Upper lobe of left lung (tissue), 6 donors: ENCODE data around the gene CD83. TPM values are rescaled to one million over a fixed set of nuclear protein-coding genes. Genes with fewer than 3 reads are reported as not detected.

Source experiments
- ATAC-seq, 2 donors: fragments of 200-7000 bp; cut with Tn5 transposase; one replicate each; pipeline ENCODE4 v1.9.1; 2022; ENCODE audit warnings: mild to moderate bottlenecking in 2 of 2, moderate library complexity in 2 of 2; ENCODE audit not compliant: low FRiP score in 2 of 2
- DNase-seq, 2 donors: peaks; one replicate each; pipeline ENCODE4 v3.0.0-alpha.2; 2019 to 2020
- H3K27ac ChIP-seq, 4 donors: fragments of 200-600 bp; sonication (generic); one replicate each; pipeline ENCODE4 v1.5.1; 2016 to 2019
- H3K27me3 ChIP-seq, 4 donors: fragments of 200-600 bp; sonication (generic); one replicate each; pipeline ENCODE4 v1.5.1; 2017 to 2019
- H3K36me3 ChIP-seq, 4 donors: fragments of 200-600 bp; sonication (generic); one replicate each; pipeline ENCODE4 v1.5.1; 2016 to 2019
- H3K4me1 ChIP-seq, 4 donors: fragments of 200-600 bp; sonication (generic); one replicate each; pipeline ENCODE4 v1.5.1; 2018 to 2019
- H3K4me3 ChIP-seq, 4 donors: fragments of 200-600 bp; sonication (generic); one replicate each; pipeline ENCODE4 v1.5.1; 2017 to 2019; ENCODE audit warnings: mild to moderate bottlenecking in 2 of 4, moderate library complexity in 1 of 4
- H3K9me3 ChIP-seq, 4 donors: fragments of 200-600 bp; sonication (generic); one replicate each; pipeline ENCODE4 v1.5.1; 2018 to 2019
- EP300 ChIP-seq, 4 donors: sonication (generic); formaldehyde crosslinking; IDR thresholded peaks; one replicate each; pipeline ENCODE4 v1.5.1; 2017; ENCODE audit warnings: antibody characterized with exemption in 4 of 4, control low read depth in 2 of 4
- POLR2A ChIP-seq, 4 donors: fragments of 450-650 bp; IDR thresholded peaks; one replicate each; pipeline ENCODE4 v1.5.1; 2016 to 2017; ENCODE audit warnings: antibody characterized with exemption in 4 of 4, mild to moderate bottlenecking in 2 of 4
- POLR2AphosphoS5 ChIP-seq, 2 donors: sonication (generic); formaldehyde crosslinking; IDR thresholded peaks; one replicate each; pipeline ENCODE4 v1.5.1; 2017; ENCODE audit warnings: antibody characterized with exemption in 2 of 2
- WGBS, 2 donors: methylation state at CpG; one replicate each; pipeline ENCODE4 v1.1.5; 2017 to 2018; 5-methylcytosine and 5-hydroxymethylcytosine counted together
- total RNA-seq, 6 donors: library from RNA; depleted of rRNA in 4 of 6; stranded (reverse); fragments of >200 nt in 4 of 6; gene quantifications; one replicate each; pipeline versions ENCODE4 v1.1.0 to v1.2.1, GENCODE V29; 2016 to 2021
- TF ChIP-seq, protein P1 (sequence below), 6 experiments: fragments of 450-650 bp in 4 of 6; fragments of 200-600 bp in 2 of 6; sonication (generic) in 2 of 6; IDR thresholded peaks; one replicate each; pipeline ENCODE4 v1.5.1; 2016 to 2019; ENCODE audit warnings: antibody characterized with exemption in 6 of 6
- donor health status: DM: no; HTN: no; CAD: no; lungs with moderate emphysema.
- donor health status: DM: no; HTN: yes; CAD: no; lungs with severe emphysema.

Gene CD83
- total RNA-seq, 6 donors from 2014 or later = 13.6 to 40.6 (median 21.5) TPM

GRCh38 chr6:14129575-14129974, 12.0 kb downstream of the CD83 start:
- 26 to 31% methylated on average over 7 of the region's 7 CpGs for WGBS, 2 donors
- peak in 1 of 2 donors; percentile 53 for DNase-seq
- TF ChIP-seq, protein P1, sequence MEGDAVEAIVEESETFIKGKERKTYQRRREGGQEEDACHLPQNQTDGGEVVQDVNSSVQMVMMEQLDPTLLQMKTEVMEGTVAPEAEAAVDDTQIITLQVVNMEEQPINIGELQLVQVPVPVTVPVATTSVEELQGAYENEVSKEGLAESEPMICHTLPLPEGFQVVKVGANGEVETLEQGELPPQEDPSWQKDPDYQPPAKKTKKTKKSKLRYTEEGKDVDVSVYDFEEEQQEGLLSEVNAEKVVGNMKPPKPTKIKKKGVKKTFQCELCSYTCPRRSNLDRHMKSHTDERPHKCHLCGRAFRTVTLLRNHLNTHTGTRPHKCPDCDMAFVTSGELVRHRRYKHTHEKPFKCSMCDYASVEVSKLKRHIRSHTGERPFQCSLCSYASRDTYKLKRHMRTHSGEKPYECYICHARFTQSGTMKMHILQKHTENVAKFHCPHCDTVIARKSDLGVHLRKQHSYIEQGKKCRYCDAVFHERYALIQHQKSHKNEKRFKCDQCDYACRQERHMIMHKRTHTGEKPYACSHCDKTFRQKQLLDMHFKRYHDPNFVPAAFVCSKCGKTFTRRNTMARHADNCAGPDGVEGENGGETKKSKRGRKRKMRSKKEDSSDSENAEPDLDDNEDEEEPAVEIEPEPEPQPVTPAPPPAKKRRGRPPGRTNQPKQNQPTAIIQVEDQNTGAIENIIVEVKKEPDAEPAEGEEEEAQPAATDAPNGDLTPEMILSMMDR (IDR thresholded peaks at IDR 0.05) = peak in 4 of 6 experiments; percentile 30 to 49 (median 37)
- TF ChIP-seq POLR2A (IDR thresholded peaks at IDR 0.05) = no peak
- TF ChIP-seq POLR2AphosphoS5 (IDR thresholded peaks at IDR 0.05) = no peak
- TF ChIP-seq EP300 (IDR thresholded peaks at IDR 0.05) = no peak
- peak in 1 of 2 donors; percentile 73 for ATAC-seq
- Histone ChIP-seq H3K4me1 (peaks cover 3 to 13% (median 10%) of the 10 kb centered on the region in 4 donors), H3K36me3 (peaks cover 0 to 14% (median 8%) of the 10 kb centered on the region in 4 donors), H3K4me3 (no peak overlapping the region), H3K27ac (no peak overlapping the region), H3K27me3 (no peaks in the 10 kb centered on the region), H3K9me3 (no peaks in the 10 kb centered on the region)

- Histone ChIP-seq H3K4me1 (peaks cover 3 to 13% (median 10%) of the 10 kb centered on the region in 4 donors), H3K27ac (no peak overlapping the region), H3K27me3 (no peaks in the 10 kb centered on the region), H3K9me3 (no peaks in the 10 kb centered on the region), H3K36me3 (peaks cover 0 to 19% (median 13%) of the 10 kb centered on the region in 4 donors), H3K4me3 (no peak overlapping the region)
- 85 to 91% methylated on average over 15 of the region's 15 CpGs for WGBS, 2 donors
- ATAC-seq (no peak), DNase-seq (no peak)
- no peak for TF ChIP-seq EP300 (IDR thresholded peaks at IDR 0.05)
- TF ChIP-seq POLR2A (IDR thresholded peaks at IDR 0.05) = no peak
- TF ChIP-seq POLR2AphosphoS5 (IDR thresholded peaks at IDR 0.05) = no peak
- TF ChIP-seq, protein P1 (IDR thresholded peaks at IDR 0.05) = no peak
These were observed 13.0 kb downstream of the CD83 start for GRCh38 chr6:14130435-14131075.

DNA sequence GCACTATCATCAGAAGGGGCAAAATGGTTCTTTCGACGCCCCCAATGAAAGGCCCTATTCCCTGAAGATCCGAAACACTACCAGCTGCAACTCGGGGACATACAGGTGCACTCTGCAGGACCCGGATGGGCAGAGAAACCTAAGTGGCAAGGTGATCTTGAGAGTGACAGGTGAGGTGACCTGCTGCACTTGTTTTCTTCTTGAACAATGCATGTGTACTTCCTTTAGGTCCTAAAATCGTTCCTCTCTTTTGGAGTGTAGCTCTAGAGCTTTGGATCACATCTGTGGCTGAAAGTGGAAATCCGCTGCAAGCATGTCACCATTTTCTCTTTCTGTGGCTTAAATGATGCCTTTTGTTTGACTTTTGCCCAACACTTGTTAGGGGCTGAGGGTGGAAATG, 14.0 kb downstream of the CD83 start:
- Histone ChIP-seq H3K36me3 (peaks cover 0 to 19% (median 13%) of the 10 kb centered on the region in 4 donors), H3K27ac (no peak overlapping the region), H3K27me3 (no peaks in the 10 kb centered on the region), H3K9me3 (no peaks in the 10 kb centered on the region), H3K4me3 (no peak overlapping the region), H3K4me1 (peaks cover 3 to 13% (median 10%) of the 10 kb centered on the region in 4 donors)
- TF ChIP-seq POLR2A (IDR thresholded peaks at IDR 0.05) (no peak), EP300 (IDR thresholded peaks at IDR 0.05) (no peak), POLR2AphosphoS5 (IDR thresholded peaks at IDR 0.05) (no peak)
- TF ChIP-seq, protein P1 (IDR thresholded peaks at IDR 0.05) = no peak
- no peak for ATAC-seq
- no peak for DNase-seq
- 89 to 94% methylated on average over 5 to 7 of the region's 7 CpGs for WGBS, 2 donors

DNA sequence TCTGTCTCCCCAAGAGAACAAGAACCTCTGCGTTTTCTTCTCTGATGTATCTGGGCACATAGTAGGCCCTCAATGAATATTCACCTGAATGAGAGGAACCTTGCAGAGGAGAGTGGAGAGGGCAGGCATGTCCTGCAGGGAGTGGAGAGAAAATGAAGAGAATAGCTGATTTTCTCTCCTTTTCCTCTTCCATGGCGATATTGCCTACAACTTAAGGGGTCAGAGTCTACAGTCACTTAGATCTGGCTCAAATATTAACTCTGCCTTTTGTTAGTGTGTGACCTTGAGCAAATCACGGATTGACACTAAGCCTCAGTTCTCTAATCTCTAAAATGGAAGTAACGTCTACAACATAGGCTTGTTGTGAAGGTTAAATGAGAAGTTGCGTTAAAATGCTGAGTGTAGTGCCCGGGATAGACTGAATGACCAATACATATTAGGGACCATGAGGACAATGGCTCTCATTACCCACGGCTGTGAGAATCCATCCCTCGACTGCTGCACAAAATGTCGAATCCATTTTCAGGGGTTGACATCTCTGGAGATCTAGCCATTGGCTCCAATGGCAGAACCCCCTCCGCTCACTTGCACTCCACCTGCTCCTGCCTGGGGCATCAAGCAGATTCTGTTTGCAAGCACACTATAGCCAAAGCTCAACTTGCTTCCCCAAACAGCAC, 14.8 kb downstream of the CD83 start:
- ATAC-seq (no peak), DNase-seq (no peak)
- no peak for TF ChIP-seq POLR2A (IDR thresholded peaks at IDR 0.05)
- TF ChIP-seq, protein P1 (IDR thresholded peaks at IDR 0.05) = no peak
- no peak for TF ChIP-seq POLR2AphosphoS5 (IDR thresholded peaks at IDR 0.05)
- no peak for TF ChIP-seq EP300 (IDR thresholded peaks at IDR 0.05)
- H3K9me3 ChIP-seq = no peaks in the 10 kb centered on the region
- H3K4me3 ChIP-seq = no peak overlapping the region
- H3K27me3 ChIP-seq = no peaks in the 10 kb centered on the region
- WGBS, 2 donors = 95 to 96% methylated on average over 10 of the region's 10 CpGs
- no peak overlapping the region for H3K27ac ChIP-seq
- peaks cover 3 to 13% (median 10%) of the 10 kb centered on the region in 4 donors for H3K4me1 ChIP-seq
- H3K36me3 ChIP-seq = peaks cover 0 to 19% (median 13%) of the 10 kb centered on the region in 4 donors
